Heart right ventricle (tissue), 16 donors: ENCODE data around the gene SLC44A5. TPM values are rescaled to one million over a fixed set of nuclear protein-coding genes. Genes with fewer than 3 reads are reported as not detected.

ENCODE experiments used
- ATAC-seq, 8 donors: fragments of 200-7000 bp; cut with Tn5 transposase; one replicate each; pipeline ENCODE4 v1.9.1; 2020; ENCODE audit warnings: mild to moderate bottlenecking in 8 of 8, moderate library complexity in 8 of 8, moderate number of reproducible peaks in 1 of 8
- DNase-seq, 2 donors: peaks; one replicate each; pipeline ENCODE4 v3.0.0-alpha.2; 2020
- H3K27ac ChIP-seq, 10 donors: fragments of 200-600 bp; sonication (generic) in 2 of 10; one replicate each; pipeline versions ENCODE4 v1.5.0 to v1.8.0; 2020 to 2022; ENCODE audit warnings: mild to moderate bottlenecking in 3 of 10
- H3K27me3 ChIP-seq, 7 donors: fragments of 200-600 bp; one replicate each; pipeline ENCODE4 v1.8.0; 2021 to 2022; ENCODE audit warnings: mild to moderate bottlenecking in 2 of 7
- H3K36me3 ChIP-seq, 9 donors: fragments of 200-600 bp; sonication (generic) in 1 of 9; one replicate each; pipeline versions ENCODE4 v1.5.0 to v1.8.0; 2020 to 2022; ENCODE audit warnings: mild to moderate bottlenecking in 2 of 9
- H3K4me1 ChIP-seq, 9 donors: fragments of 200-600 bp; sonication (generic) in 1 of 9; one replicate each; pipeline versions ENCODE4 v1.5.0 to v1.8.0; 2020 to 2022; ENCODE audit warnings: mild to moderate bottlenecking in 4 of 9
- H3K4me3 ChIP-seq, 10 donors: fragments of 200-600 bp; sonication (generic) in 2 of 10; one replicate each; pipeline versions ENCODE4 v1.5.0 to v1.8.0; 2020 to 2022; ENCODE audit warnings: mild to moderate bottlenecking in 7 of 10, moderate library complexity in 2 of 10
- H3K9me3 ChIP-seq, 11 donors: fragments of 200-600 bp in 10 of 11; sonication (generic) in 2 of 11; one replicate each; pipeline versions ENCODE4 v1.5.0 to v1.8.0; 2013 to 2022; ENCODE audit warnings: mild to moderate bottlenecking in 2 of 11, control low read depth in 1 of 11, moderate library complexity in 1 of 11
- CTCF ChIP-seq, 9 donors: fragments of 200-600 bp; sonication (generic) in 2 of 9; IDR thresholded peaks; one replicate each; pipeline versions ENCODE4 v1.5.0 to v1.8.0; 2021 to 2022; ENCODE audit warnings: antibody characterized with exemption in 9 of 9, mild to moderate bottlenecking in 5 of 9, moderate library complexity in 1 of 9
- WGBS, 2 donors: extraction: QIAGEN DNeasy Blood & Tissue Kit; methylation state at CpG; one replicate each; pipeline ENCODE4 v1.1.7; 2013; ENCODE audit warnings: inconsistent platforms in 1 of 2; 5-methylcytosine and 5-hydroxymethylcytosine counted together
- intact Hi-C, 10 donors: fragments of 100-400 bp; cut with DNase I; formaldehyde crosslinking; loops; one replicate each; pipeline versions ENCODE4 v1.11.1 to v1.14.2; 2022
- polyA plus RNA-seq, 2 donors: library from polyadenylated mRNA; stranded (reverse); fragments of 200-250 nt; gene quantifications; one replicate each; pipeline ENCODE4 v1.2.3, GENCODE V29; 2013
- total RNA-seq, 10 donors: library from RNA; stranded (reverse); fragmentation: NEBNext Ultra II Directional in 3 of 10; extraction: Animal tissue kit (Norgen Biotek cat#: 25700) in 3 of 10; gene quantifications; one replicate each; pipeline versions ENCODE4 v1.2.1 to v1.2.4, GENCODE V29; 2021 to 2023
- donor health status: Arrhythmogenic right ventricular cardiomyopathy.
- donor health status: ischemic (EF 13 %, LVEDD 7.1; RV severe dilation, severe dysfunction).
- donor health status: healthy with polysubstance abuse.
- donor health status: DM: no; HTN: yes; CAD: no.
- donor health status: DM: no; HTN: no; CAD: no.
- donor health status: ischemic (EF 25% LVEDD 6.9; RV normal size, moderate dysfunction).
- donor health status: ischemic (EF 25% LVEDD 5.7; RV mildly dilated, moderate dysfunction).
- donor health status: healthy.
- donor health status: DM: yes; HTN: yes; CAD: no.
- donor health status: Ischemic cardiomyopathy.
- donor health status: ischemic (EF 35%, LVEDD 5.7; RV mildly dilated, moderate dysfunction).
- donor health status: nonischemic (EF 11% LVEDD 7.7; RV severe dilation, severe dysfunction).
- donor health status: DM: yes; HTN: yes; CAD: no.
- donor health status: PGD.
- donor health status: ischemic (EF 29% LVEDD 5.4; RV normal size, mild dysfunction).
- donor health status: nonischemic (EF 23%, LVEDD 6.1; RV moderate dilation, normal function).

The SLC44A5 gene
- total and polyA plus RNA-seq, 12 donors: 0.10 to 4.8 (median 1.5) TPM

- no peak overlapping the region for H3K27ac ChIP-seq
- H3K27me3 ChIP-seq: no peaks in the 10 kb centered on the region
- no peak for TF ChIP-seq CTCF (IDR thresholded peaks at IDR 0.05)
- no peaks in the 10 kb centered on the region for H3K36me3 ChIP-seq
- peaks cover 0 to 2% (median 0%) of the 10 kb centered on the region in 11 donors for H3K9me3 ChIP-seq
- 77 to 91% methylated on average over 5 of the region's 5 CpGs for WGBS, 2 donors
- DNase-seq (no peak), ATAC-seq (no peak)
- intact Hi-C loops: no loop called here
- H3K4me3 ChIP-seq: no peak overlapping the region
- H3K4me1 ChIP-seq: no peaks in the 10 kb centered on the region
Observed at GRCh38 chr1:75501577-75502295, 109.2 kb downstream of the SLC44A5 start.

- H3K36me3 ChIP-seq: no peaks in the 10 kb centered on the region
- no peak overlapping the region for H3K27ac ChIP-seq
- ATAC-seq (no peak), DNase-seq (no peak)
- TF ChIP-seq CTCF (IDR thresholded peaks at IDR 0.05): no peak
- no peaks in the 10 kb centered on the region for H3K27me3 ChIP-seq
- H3K4me1 ChIP-seq: no peaks in the 10 kb centered on the region
- peaks cover 0 to 12% (median 0%) of the 10 kb centered on the region in 11 donors for H3K9me3 ChIP-seq
- intact Hi-C loops: no loop called here
- H3K4me3 ChIP-seq: no peak overlapping the region
- 46 to 66% methylated on average over 1 of the region's 1 CpG for WGBS, 2 donors
Observed at GRCh38 chr1:75492011-75492410, 118.9 kb downstream of the SLC44A5 start.

GRCh38 chr1:75487399-75487798 is 123.5 kb downstream of the SLC44A5 start:
- H3K36me3 ChIP-seq: no peaks in the 10 kb centered on the region
- no peak for TF ChIP-seq CTCF (IDR thresholded peaks at IDR 0.05)
- no peak overlapping the region for H3K4me3 ChIP-seq
- 70 to 83% methylated on average over 4 of the region's 4 CpGs for WGBS, 2 donors
- intact Hi-C loops: no loop called here
- no peak overlapping the region for H3K27ac ChIP-seq
- no peak for DNase-seq
- H3K9me3 ChIP-seq: peaks cover 0 to 13% (median 0%) of the 10 kb centered on the region in 11 donors
- no peak for ATAC-seq
- H3K27me3 ChIP-seq: no peaks in the 10 kb centered on the region
- no peaks in the 10 kb centered on the region for H3K4me1 ChIP-seq

- no peaks in the 10 kb centered on the region for H3K4me1 ChIP-seq
- peaks cover 0 to 15% (median 0%) of the 10 kb centered on the region in 11 donors for H3K9me3 ChIP-seq
- ATAC-seq: no peak
- intact Hi-C loops: no loop called here
- H3K27ac ChIP-seq: no peak overlapping the region
- no peak overlapping the region for H3K4me3 ChIP-seq
- H3K27me3 ChIP-seq: no peaks in the 10 kb centered on the region
- no peak for DNase-seq
- TF ChIP-seq CTCF (IDR thresholded peaks at IDR 0.05): no peak
- H3K36me3 ChIP-seq: no peaks in the 10 kb centered on the region
- WGBS, 2 donors: 39 to 45% methylated on average over 1 of the region's 1 CpG
Observed at GRCh38 chr1:75484789-75485188, 126.1 kb downstream of the SLC44A5 start.
